ENCODE data around the gene ATXN7. TPM values are rescaled to one million over a fixed set of nuclear protein-coding genes. Genes with fewer than 3 reads are reported as not detected.

Gene ATXN7
- total RNA-seq, 2 experiments from 2014 or later, result 15.2 to 35.2 TPM

GRCh38 chr3:63875510-63875909, 11.8 kb downstream of the ATXN7 start:
- no peaks in the 10 kb centered on the region for H3K9me2 ChIP-seq (ENCODE audit: insufficient read depth, low read length)
- BruUV-seq (replicated peaks), result no TSS peak
- peaks cover 23% of the 10 kb centered on the region for H3K36me3 ChIP-seq (ENCODE audit: insufficient read depth, low read length)
- no peak overlapping the region for H3K27ac ChIP-seq (ENCODE audit: low read depth, low read length, poor library complexity, severe bottlenecking)
- no peak overlapping the region for H3K4me3 ChIP-seq (ENCODE audit: low read depth, low read length, poor library complexity, severe bottlenecking)
- H3K4me2 ChIP-seq (ENCODE audit: low read length), result no peak overlapping the region
- peaks cover 66% of the 10 kb centered on the region for H4K20me1 ChIP-seq (ENCODE audit: insufficient read depth, low read length)
- no peak overlapping the region for H2AFZ ChIP-seq (ENCODE audit: low read length)
- peaks cover 48% of the 10 kb centered on the region for H3K4me1 ChIP-seq (ENCODE audit: insufficient read depth, low read length, poor library complexity, severe bottlenecking)
- peaks cover 94% of the 10 kb centered on the region for H3K79me2 ChIP-seq (ENCODE audit: insufficient read depth, low read depth, low read length)
- no peaks in the 10 kb centered on the region for H3K9me3 ChIP-seq (ENCODE audit: low read length)
- DNase-seq (ENCODE audit: low spot score), result no peak
- TF ChIP-seq EZH2phosphoT487 (IDR thresholded peaks at IDR 0.05; ENCODE audit: borderline replicate concordance, low read depth, low read length) (no peak), CTCF (conservative IDR thresholded peaks at IDR 0.05; ENCODE audit: low read length) (no peak)
- CTCF ChIA-PET (ENCODE audit: unreplicated experiment), result no interaction called here
- POLR2A ChIA-PET, result interaction anchor here (0.6 to 1.3 kb wide), 5 partner anchors 14 to 1397 kb away, joined by 3 to 4 read pairs (median 3); no protein-coding TSS in a partner anchor
- intact Hi-C loops (cut with micrococcal nuclease; ENCODE audit: unreplicated experiment), result no loop called here

GRCh38 chr3:63876260-63876659, 12.6 kb downstream of the ATXN7 start:
- ChIA-PET POLR2A (interaction anchor here (0.5 to 1.8 kb wide), 9 partner anchors 8 to 1149 kb away, joined by 3 to 5 read pairs (median 3); no protein-coding TSS in a partner anchor), CTCF (ENCODE audit: unreplicated experiment) (interaction anchor here (1.0 kb wide), 1 partner anchor 13 kb away, joined by 3 read pairs; no protein-coding TSS in a partner anchor)
- no peaks in the 10 kb centered on the region for H3K9me2 ChIP-seq (ENCODE audit: insufficient read depth, low read length)
- H3K9me3 ChIP-seq (ENCODE audit: low read length), result no peaks in the 10 kb centered on the region
- H3K4me1 ChIP-seq (ENCODE audit: insufficient read depth, low read length, poor library complexity, severe bottlenecking), result peaks cover 41% of the 10 kb centered on the region
- no peak for DNase-seq (ENCODE audit: low spot score)
- no peak overlapping the region for H3K4me2 ChIP-seq (ENCODE audit: low read length)
- H3K79me2 ChIP-seq (ENCODE audit: insufficient read depth, low read depth, low read length), result peaks cover 93% of the 10 kb centered on the region
- peaks cover 64% of the 10 kb centered on the region for H4K20me1 ChIP-seq (ENCODE audit: insufficient read depth, low read length)
- peaks cover 23% of the 10 kb centered on the region for H3K36me3 ChIP-seq (ENCODE audit: insufficient read depth, low read length)
- no peak overlapping the region for H2AFZ ChIP-seq (ENCODE audit: low read length)
- H3K27ac ChIP-seq (ENCODE audit: low read depth, low read length, poor library complexity, severe bottlenecking), result no peak overlapping the region
- intact Hi-C loops (cut with micrococcal nuclease; ENCODE audit: unreplicated experiment), result no loop called here
- TF ChIP-seq EZH2phosphoT487 (IDR thresholded peaks at IDR 0.05; ENCODE audit: borderline replicate concordance, low read depth, low read length) (no peak), CTCF (conservative IDR thresholded peaks at IDR 0.05; ENCODE audit: low read length) (no peak)
- no TSS peak for BruUV-seq (replicated peaks)
- no peak overlapping the region for H3K4me3 ChIP-seq (ENCODE audit: low read depth, low read length, poor library complexity, severe bottlenecking)

GRCh38 chr3:63877737-63878393, 14.2 kb downstream of the ATXN7 start:
- H3K36me3 ChIP-seq (ENCODE audit: insufficient read depth, low read length), result peaks cover 15% of the 10 kb centered on the region
- H3K79me2 ChIP-seq (ENCODE audit: insufficient read depth, low read depth, low read length), result peaks cover 92% of the 10 kb centered on the region
- H3K4me1 ChIP-seq (ENCODE audit: insufficient read depth, low read length, poor library complexity, severe bottlenecking), result peaks cover 26% of the 10 kb centered on the region
- H3K27ac ChIP-seq (ENCODE audit: low read depth, low read length, poor library complexity, severe bottlenecking), result no peak overlapping the region
- H3K4me3 ChIP-seq (ENCODE audit: low read depth, low read length, poor library complexity, severe bottlenecking), result no peak overlapping the region
- H3K9me2 ChIP-seq (ENCODE audit: insufficient read depth, low read length), result no peaks in the 10 kb centered on the region
- no peak for TF ChIP-seq EZH2phosphoT487 (IDR thresholded peaks at IDR 0.05; ENCODE audit: borderline replicate concordance, low read depth, low read length)
- no peak for TF ChIP-seq CTCF (conservative IDR thresholded peaks at IDR 0.05; ENCODE audit: low read length)
- no peak for DNase-seq (ENCODE audit: low spot score)
- H3K9me3 ChIP-seq (ENCODE audit: low read length), result no peaks in the 10 kb centered on the region
- CTCF ChIA-PET (ENCODE audit: unreplicated experiment), result no interaction called here
- peaks cover 62% of the 10 kb centered on the region for H4K20me1 ChIP-seq (ENCODE audit: insufficient read depth, low read length)
- peak overlapping the region; percentile 32 for H3K4me2 ChIP-seq (ENCODE audit: low read length)
- POLR2A ChIA-PET, result interaction anchor here (1.1 to 2.5 kb wide), 3 partner anchors 10 to 24 kb away, joined by 5 read pairs; no protein-coding TSS in a partner anchor
- no peak overlapping the region for H2AFZ ChIP-seq (ENCODE audit: low read length)
- no TSS peak for BruUV-seq (replicated peaks)
- intact Hi-C loops (cut with micrococcal nuclease; ENCODE audit: unreplicated experiment), result no loop called here

All from OCI-LY7 (cell line).